Effector CD4-positive, alpha-beta T cell (primary cell): Measurements from ENCODE around the gene PPARG.
"Not testable (repeated sequence)": the region's sequence is repeated elsewhere in the genome, so short reads cannot be mapped to it uniquely, and the experiment has no call there.

Experiments used
- DNase-seq: peaks from one replicate; pipeline ENCODE4 v3.0.0-alpha.2; 2020

PPARG gene

DNA sequence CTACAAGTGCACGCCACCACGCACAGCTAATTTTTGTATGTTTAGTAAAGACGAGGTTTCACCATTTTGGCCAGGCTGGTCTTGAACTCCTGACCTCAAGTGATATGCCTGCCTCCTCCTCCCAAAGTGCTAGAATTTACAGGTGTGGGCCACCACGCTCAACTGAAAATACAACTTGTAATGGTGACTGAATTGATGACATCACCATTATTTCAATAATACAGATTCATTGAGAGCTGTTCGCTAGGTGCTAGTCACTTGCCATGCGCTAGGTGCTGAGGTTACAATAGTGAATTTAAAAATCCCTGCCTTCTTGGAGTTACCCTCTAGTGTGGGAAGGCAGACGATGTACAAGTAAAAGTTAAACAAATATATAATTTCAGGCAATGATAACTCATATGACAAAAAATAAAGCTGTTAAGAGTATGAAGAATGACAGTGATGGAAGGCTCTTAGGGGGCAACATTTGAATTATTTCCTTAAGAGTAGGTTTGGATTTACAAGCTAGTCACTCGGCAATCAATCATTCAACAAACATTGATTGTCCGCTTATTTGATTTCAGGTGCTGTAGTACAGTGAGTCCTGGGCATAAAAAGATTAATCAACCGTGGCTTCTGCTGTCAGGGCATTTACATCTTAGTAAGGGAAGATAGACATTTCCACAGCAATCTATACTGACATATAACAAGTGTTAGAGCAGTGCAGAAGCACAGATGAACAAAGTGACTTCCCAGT lies 9.1 kb upstream of the PPARG start:
- DNase-seq: no peak

DNA sequence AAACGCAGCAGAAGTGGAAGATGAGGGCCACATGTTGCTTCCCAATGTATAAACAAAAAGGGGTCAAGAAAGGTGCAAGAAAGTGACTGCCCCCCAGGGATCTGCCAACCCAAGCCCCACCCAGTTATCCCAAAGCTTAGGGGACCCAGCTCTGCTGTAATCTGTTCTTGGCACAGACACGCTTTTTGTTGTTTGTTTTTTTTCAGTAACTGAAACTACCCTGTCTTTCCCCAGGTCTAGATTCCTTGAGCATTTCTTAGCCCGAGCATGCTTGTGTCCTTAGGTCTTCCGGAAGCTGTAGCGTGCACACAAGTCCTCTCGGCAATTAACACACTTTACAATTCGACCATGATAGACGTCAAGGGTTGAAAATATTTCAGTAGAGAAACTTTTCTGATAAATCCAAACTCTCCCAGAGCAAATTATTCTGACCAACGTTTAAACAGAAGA lies 8.5 kb upstream of the PPARG start:
- DNase-seq: no peak

DNA sequence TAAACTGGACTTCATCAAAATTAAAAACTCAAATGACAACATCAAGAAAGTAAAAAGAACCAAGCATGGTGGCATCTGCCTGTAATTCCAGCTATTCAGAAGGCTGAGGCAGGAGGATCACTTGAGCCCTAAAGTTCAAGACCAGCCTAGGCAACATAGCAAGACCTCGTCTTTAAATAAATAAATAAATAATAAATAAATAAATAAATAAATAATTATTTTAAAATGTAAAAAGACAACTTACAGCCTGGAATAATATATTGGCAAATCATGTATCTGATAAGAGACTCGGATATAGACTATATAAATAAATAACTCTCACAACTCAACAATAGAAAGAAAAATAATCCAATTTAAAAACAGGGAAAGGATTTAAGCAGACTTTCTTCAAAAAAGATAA lies 4.3 kb upstream of the PPARG start:
- DNase-seq: no peak

DNA sequence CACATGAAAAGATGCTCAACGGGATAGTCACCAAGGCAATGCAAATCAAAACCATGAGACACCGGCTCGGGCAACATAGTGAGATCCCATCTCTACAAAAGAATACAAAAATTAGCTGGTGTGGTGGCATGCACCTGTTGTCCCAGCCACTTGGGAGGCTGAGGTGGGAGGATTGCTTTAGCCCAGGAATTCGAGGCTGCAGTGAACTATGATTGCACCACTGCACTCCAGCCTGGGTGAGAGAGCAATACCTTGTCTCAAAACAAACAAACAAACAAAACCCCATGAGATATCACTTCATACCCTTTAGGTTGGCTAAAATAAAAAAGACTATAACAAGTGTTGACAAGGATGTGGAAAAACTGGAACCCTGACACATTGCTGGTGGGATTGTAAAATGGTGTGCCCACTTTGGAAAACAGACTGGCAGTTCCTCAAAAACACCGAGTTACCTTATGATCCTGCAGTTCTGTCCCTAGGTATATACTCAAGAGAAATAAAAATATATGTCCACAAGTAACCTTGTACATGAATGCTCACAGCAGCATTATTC lies 3.8 kb upstream of the PPARG start:
- no peak for DNase-seq

DNA sequence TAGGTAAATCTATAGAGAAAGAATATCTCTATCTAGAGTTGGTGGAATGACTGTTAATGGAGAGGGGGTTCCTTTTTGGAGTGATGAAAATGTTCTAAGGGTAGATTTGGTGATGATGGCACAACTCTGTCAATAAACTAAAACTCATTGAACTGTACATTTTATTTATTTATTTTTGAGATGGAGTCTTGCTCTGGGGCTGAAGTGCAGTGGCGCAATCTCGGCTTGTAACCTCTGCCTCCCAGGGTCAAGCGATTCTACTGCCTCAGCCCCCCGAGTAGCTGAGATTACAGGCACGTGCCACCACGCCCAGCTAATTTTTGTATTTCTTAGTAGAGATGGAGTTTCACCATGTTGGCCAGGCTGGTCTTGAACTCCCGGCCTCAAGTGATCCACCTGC lies 3.1 kb upstream of the PPARG start:
- not testable (repeated sequence) for DNase-seq

DNA sequence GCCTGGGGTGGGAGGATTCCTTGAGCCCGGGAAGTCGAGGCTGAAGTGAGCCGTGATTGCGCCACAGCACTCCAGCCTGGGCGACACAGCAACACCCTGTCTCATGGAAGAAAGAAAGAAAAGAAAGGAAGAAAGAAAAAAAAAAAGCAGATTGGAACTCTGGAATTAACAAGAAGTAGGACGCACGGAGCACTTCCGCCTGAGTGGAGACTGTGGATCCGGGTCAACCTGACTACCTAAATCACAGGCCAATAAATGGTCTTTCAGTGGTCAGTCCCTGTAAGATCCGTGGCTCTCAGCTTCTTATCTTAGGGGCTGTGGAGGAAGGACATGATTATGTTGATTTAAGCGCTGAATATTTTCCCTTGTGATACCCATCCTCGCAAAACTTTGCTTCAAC lies 2.4 kb upstream of the PPARG start:
- no peak for DNase-seq

DNA sequence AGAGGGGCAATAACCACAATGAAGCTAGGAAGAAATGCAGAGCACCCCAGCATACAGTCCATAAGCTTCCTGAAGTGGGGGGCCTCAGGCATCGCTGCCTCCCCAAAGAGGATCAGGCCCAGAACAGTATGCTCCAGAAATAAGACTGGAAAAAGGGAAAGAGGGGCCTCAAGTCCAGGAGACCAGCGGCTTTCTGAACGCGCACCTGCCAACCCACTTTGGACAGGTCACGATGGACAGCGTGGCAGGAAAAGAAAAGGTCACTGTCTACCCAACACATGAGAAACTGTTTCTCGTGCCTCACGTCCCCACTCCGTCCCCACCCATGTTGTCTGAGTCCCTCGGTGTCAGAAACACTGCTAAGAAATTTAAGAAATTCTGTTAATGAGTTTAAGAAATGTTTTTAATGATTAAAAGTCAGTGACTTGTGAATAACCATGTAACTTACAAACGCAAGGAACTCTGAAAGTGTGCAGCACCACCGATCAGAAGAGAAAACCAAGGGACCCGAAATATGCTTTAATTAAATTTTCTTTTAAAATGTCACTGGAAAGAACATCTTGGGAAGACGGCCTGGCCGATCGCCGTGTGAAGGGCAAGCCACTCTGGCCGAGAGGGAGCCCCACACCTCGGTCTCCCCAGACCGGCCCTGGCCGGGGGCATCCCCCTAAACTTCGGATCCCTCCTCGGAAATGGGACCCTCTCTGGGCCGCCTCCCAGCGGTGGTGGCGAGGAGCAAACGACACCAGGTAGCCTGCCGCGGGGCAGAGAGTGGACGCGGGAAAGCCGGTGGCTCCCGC lies 1.7 kb upstream of the PPARG start:
- DNase-seq: no peak

DNA sequence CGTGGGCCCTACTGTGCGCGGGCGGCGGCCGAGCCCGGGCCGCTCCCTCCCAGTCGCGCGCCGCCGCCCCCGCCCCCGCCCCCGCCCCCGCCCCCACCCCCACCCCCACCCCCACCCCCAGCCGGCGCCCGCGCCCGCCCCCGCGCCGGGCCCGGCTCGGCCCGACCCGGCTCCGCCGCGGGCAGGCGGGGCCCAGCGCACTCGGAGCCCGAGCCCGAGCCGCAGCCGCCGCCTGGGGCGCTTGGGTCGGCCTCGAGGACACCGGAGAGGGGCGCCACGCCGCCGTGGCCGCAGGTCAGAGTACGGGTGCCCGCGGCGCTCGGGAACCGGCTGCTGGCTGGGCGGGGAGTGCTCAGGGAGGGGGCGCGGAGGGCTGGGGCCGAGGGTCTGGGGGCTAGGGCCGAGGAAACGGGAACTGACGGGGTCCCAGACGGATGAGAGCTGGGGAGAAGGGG lies 1.1 kb upstream of the PPARG start:
- DNase-seq: no peak

DNA sequence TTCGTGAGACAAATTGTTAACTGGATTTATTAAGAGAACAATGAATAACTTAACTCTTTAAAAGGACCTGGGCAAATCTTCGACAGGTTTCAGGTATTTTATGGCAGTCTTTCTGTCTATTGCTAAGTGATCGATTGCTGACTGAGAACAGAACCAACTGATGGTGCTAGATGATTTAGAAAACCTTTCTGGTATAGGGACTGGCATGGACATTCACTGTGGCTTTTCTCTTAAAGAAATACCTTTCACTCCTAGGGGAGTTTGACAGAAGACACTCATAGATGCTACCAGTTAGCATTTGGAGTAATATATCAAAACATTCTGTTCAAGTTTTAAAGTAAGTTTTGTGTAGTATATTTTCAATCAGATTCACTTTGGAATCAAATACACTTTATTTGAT lies 654 bp downstream of the PPARG start:
- DNase-seq: no peak

DNA sequence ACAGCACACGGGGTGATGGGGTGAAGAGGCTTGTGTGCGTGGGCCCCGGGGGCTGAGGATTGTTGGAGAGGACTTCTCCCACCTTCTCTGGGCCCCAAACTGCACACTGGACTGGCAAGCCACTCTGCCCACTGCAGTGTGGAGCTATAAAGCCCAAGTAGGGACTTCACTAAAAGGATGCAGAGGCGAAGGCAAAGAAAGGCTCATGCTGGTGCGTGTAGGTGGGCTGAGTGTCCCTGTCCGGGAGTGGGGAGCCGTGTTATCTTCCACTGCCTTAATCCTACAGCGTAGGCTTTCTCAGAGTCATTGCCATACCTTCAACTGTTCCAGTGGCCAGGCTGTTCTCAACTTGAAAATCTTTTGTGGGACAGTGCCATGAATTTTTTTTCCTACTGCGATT lies 3.9 kb downstream of the PPARG start:
- no peak for DNase-seq

DNA sequence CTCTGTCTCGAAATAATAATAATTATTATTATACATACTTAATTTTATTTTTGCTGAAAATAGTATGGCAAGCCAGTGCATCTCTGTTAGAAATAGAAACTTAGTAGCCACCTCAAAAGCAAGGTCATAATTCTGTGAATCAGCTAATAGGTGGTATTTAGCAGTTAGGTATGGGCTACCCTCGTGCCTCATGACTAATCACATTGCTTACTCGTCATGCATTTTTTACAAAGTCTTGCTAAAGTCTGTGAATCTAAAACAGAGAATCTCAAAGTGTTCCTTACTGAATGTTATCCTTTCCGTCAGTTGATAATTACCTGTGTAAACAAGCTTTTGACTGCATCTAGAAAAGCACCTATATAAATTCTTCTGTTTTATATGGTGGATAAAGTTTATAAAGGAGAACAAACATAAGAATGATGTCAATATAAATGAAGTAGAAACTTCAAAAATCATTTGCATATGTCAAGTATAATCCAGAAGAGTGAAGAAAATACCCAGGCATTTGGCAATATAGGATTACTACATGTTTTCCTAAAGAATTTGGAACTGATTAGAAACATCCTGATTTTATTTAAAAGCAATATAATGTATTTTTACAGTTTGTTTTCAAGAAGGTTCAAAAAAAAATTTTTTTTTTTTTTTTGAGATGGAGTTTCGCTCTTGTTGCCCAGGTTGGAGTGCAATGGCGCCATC lies 6.2 kb downstream of the PPARG start:
- no peak for DNase-seq

DNA sequence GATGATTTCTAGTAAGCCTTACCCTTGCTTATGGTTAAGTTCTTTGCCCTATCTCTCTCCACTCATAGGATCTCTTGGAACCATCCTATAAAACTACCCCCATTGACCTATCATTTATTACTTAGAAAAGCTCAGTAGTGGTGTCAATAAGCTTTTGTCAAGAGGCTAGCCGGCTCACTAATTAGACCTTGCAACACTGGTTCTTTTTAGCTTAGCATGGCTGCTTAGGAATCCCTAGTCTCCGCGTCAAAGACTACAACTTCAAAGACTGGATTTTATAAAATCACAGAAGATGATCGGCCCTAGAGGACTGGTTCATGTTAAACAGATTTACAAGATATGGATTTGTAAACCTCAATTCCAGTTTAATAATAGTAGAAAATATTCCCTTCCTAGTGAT lies 7.6 kb downstream of the PPARG start:
- DNase-seq: no peak

DNA sequence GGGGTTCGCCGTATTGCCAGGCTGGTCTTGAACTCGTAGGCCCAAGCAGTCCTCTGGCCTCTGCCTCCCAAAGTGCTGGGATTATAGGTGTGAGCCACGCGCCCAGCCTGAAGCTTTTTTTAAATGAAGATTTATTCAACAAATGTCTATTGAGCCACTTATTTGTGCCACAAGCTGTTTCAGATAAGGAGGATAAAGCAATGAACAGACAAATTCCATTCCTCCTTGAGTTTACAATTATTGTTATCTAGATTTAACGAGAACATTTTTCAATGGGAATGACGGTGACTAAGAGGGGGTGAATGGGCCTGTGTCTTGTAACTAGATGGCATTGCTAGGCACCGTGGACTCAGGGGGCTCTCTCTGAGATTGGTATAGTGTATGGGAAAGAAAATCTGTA lies 10.2 kb downstream of the PPARG start:
- DNase-seq: no peak

DNA sequence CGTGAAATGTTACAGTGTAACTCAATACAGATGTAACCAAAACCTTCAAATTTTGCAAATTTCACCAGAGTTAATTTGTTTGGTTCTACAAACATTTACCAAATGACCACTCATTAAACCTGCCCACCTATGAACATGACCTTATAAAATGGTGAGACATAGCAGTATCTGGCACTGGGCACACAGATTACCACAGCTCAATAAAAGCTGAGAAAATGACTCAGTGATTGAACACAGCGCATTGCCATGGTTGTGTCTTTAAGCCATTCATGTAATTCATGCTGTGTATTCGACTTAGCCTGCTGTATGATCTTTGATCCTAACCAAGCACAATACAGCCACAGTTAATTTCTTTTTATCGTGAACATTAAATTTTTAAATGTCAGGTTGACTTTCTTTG lies 11.3 kb downstream of the PPARG start:
- no peak for DNase-seq

DNA sequence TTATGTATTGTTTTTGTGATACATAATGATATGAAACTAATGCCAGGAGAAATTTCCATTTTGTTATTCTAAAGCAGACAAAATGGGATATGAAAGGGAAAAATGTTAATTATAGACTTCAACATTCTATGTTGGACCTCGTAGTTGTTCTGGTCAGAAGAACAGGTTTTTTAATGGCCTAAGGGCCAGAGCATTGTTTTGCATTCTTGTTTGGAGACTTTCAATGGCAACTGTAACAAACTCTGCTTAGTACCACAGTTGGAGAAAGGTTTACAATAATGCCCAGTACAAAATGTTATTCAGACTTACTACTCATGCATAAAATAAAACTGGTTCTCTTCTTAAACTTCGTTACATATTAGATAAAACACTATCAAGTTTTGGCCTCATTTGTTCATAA lies 12.2 kb downstream of the PPARG start:
- DNase-seq: no peak

DNA sequence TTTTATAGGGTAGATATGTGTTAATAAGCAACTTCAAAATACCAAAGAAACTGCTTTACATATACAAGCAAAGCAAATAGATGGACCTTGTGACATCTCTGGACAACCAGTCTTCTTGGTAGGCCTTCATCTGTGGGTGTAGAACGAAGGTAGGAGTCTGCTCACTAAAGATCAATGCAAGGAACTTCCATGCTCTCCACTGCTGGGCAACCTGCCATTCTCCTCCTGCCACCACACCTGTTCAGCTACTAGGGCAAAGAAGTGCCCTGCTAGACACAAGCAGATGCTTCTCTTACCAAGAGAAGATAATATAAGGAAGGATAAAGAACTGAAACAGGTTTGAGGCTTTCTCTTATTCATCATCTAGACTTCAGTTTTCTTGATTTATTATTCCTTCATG lies 12.6 kb downstream of the PPARG start:
- no peak for DNase-seq

DNA sequence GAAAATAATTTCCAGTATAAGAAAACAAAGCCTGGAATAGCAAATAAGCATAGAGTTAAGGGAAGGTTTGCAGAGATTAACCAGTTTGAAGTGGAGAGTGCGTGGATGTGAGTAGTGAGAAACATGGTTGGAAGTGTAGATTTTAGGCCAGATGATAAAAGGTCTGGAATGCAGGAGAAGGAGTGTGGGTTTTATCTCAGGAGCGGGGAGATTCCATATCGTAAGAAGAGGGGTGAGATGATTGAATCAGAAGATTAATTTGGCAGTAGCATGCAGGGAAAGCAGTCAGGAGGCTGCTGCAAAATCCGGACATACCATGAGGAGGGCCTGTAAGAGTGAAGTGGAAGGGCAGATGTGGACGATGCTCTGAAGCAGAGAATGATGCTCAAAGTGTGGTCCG lies 13.7 kb downstream of the PPARG start:
- DNase-seq: no peak

DNA sequence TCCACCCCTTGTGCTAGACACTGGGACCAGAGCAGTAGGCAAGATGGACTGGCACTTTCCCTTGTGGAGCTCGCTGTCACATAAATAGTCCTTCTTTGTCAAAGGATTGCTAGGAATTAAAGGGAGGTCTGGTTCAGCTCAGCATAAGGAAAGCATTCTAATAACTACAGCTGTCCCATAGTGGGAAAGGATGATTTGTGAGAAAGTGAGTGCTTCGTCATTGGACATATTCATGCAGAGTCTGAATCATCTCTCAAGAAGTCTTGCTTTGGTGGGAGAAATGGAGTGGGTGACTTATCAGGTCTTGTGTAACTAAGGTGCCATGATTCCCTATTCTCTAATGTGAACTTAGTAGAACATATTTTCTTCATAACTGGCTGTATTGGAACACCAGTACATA lies 14.7 kb downstream of the PPARG start:
- no peak for DNase-seq

DNA sequence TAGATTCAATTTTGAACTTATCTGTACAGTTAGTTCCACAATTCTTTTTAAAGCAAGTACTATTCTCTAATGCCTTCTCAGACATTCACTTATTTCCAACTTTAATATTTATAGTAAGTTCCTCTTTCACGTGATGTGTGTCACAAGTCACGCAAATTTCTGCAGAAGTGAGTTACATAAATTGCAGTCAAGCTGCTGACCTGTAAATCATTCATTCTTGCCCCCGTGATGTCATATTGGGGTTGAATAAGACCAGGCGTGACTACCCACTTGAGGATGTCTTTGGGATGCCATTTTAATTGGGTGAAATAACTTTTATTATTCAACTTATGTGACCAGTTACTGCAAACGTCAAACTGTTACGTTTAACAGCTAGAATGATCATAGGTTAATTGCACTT lies 15.1 kb downstream of the PPARG start:
- DNase-seq: no peak

DNA sequence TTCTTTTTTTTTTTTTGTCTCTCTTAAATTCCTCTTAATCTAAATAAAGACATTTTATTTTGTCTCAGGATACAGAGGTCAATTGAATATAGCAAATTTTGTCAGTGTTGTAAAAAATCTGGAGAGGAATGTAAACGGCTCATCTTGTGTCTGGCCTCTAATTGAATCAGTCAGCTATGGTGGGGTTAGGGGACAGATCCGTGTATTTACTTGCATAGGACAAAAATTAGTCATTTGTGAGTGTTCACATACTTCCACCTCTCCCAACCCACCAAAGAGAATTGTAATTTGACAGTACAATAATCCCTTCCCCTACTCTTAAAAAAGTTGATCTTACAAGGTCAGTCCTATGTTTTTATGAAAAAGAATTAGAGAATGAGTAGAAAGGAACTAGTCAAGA lies 18.3 kb downstream of the PPARG start:
- DNase-seq: no peak

DNA sequence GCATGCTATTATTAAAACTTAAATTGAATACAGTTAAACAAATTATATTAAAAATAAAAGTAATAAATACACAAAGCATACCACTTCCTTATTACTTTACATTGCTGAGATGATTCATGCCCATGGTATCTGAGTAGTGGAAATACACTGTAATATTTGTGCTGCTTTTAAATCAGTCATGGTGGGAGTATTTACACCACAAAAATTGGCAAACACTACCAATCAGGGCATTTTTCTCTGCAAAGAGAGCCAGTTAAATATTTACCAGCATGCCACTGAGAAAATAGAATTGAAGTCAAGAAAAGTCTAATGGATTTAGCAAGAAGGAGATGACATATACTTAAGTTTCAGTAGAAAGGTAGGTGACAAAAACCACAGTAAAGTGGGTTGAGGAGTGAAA lies 19.6 kb downstream of the PPARG start:
- DNase-seq: no peak

DNA sequence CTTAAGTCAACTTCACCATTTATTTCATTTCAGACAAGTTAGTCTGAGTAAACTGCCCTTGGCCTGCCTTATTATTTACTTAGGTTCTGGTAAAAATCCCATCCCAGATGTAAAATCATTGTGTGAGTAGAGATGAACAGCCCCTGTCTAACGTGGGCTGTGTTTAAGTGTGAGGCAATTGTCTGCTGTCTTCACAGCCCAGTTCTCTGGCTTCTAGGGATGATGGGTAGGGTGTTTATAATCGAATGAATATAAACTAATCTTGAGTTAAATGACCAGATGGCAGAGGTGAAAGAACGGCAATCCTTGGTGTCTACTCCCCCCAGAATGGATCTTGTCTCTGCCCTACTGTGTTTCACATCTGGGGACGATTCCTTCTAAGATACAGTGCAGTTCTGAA lies 20.8 kb downstream of the PPARG start:
- DNase-seq: no peak

DNA sequence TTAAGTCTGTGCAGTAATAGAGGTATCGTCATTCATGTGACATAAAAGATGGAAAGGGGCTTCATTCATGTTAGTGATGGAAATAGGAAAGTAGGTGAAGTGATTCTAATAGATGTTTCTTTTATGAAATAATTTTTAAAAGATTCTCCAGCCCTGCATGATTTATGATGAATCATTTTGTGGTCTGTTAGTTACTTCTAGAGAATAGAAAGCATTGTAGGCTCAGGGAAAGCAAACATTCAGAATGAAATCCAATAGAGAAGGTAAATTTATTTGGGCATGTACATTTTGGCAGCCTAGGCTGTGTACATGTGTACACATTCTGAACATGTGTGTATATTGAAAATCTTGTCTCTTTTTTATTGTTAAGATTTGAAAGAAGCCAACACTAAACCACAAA lies 23.1 kb downstream of the PPARG start:
- no peak for DNase-seq

DNA sequence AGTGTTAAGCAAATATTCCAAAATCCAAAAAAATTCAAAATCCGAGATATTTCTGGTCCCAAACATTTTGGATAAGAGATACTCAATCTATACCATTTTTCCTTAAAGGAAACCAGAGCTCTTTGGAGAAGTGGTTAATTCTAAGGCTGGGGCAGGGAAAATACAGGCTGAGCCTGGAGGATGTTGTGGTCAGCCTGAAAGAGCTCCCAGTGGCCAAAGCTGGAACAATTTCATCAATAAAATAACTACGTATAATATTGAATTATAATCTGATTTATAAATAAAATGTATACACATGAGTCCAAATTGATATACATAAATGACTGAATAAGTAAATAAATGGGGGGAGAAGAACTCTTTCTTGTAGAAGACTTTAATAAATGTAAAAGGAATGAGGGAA lies 24.6 kb downstream of the PPARG start:
- DNase-seq: no peak
